HL-60 (cell line): ENCODE results near the gene HAUS1.

ENCODE experiments used
- CTCF ChIP-seq: IDR thresholded peaks from one replicate; pipeline ENCODE4 v1.5.1; 2011; ENCODE audit warnings: low read length, control low read depth, inconsistent platforms; ENCODE audit not compliant: insufficient read depth
- GABPA ChIP-seq: IDR thresholded peaks from 2 replicates; pipeline ENCODE4 v1.6.1; 2012; ENCODE audit warnings: low read depth
- POLR2AphosphoS5 ChIP-seq: IDR thresholded peaks from 2 replicates; pipeline ENCODE4 v1.6.1; 2012; ENCODE audit warnings: low read depth

GRCh38 chr18:46155641-46156051 lies 51.5 kb downstream of the HAUS1 start:
- TF ChIP-seq CTCF (no peak), POLR2AphosphoS5 (no peak), GABPA (no peak)
